ENCODE results near the gene NR6A1. TPM values are rescaled to one million over a fixed set of nuclear protein-coding genes. Genes with fewer than 3 reads are reported as not detected.

NR6A1 gene
- total and polyA plus RNA-seq, 2 experiments from 2014 or later, result 44.2 to 139 TPM

GRCh38 chr9:124758691-124759090 is 12.4 kb downstream of the NR6A1 start:
- H3K4me1 Mint-ChIP-seq, result peaks cover 89% of the 10 kb centered on the region
- H3K9me2 ChIP-seq (ENCODE audit: insufficient read depth), result no peaks in the 10 kb centered on the region
- no peak for DNase-seq (ENCODE audit: low spot score)
- H3K36me3 ChIP-seq (ENCODE audit: insufficient read depth), result no peaks in the 10 kb centered on the region
- H3K27me3 Mint-ChIP-seq (ENCODE audit: insufficient read depth, low read depth, poor library complexity), result peaks cover 6% of the 10 kb centered on the region
- ATAC-seq, result no peak
- no peaks in the 10 kb centered on the region for H3F3A ChIP-seq (replicated peaks; ENCODE audit: low read depth)
- H3K27me3 ChIP-seq (ENCODE audit: insufficient read depth), result no peaks in the 10 kb centered on the region
- peak overlapping the region; percentile 84 for H3K27ac ChIP-seq (ENCODE audit: low read depth)
- TF ChIP-seq ZNF331 (CRISPR knock-in tag; IDR thresholded peaks at IDR 0.05; ENCODE audit: low read depth), result no peak
- no peak for TF ChIP-seq ZNF462 (CRISPR knock-in tag; IDR thresholded peaks at IDR 0.05)
- TF ChIP-seq CREB1 (CRISPR knock-in tag; IDR thresholded peaks at IDR 0.05; ENCODE audit: low read depth), result no peak
- TF ChIP-seq CTCF (conservative IDR thresholded peaks at IDR 0.05; ENCODE audit: low read depth in 2 of 2), result no peak
- TF ChIP-seq ETS1 (IDR thresholded peaks at IDR 0.05), result no peak
- no peak for TF ChIP-seq JUNB (IDR thresholded peaks at IDR 0.05; ENCODE audit: unreplicated experiment)
- TF ChIP-seq STAT1 (IDR thresholded peaks at IDR 0.05; ENCODE audit: unreplicated experiment), result no peak
- TF ChIP-seq POLR2AphosphoS5 (IDR thresholded peaks at IDR 0.05; ENCODE audit: low read depth), result no peak
- TF ChIP-seq EZH2 (IDR thresholded peaks at IDR 0.05; ENCODE audit: low read depth, unreplicated experiment), result no peak
- no peak for TF ChIP-seq NANOG (IDR thresholded peaks at IDR 0.05; ENCODE audit: borderline replicate concordance)
- TF ChIP-seq EZH2phosphoT487 (IDR thresholded peaks at IDR 0.05; ENCODE audit: unreplicated experiment), result no peak
- H3K27ac Mint-ChIP-seq, result peak overlapping the region; percentile 97
- no peak overlapping the region for H2AFZ ChIP-seq
- no peaks in the 10 kb centered on the region for H3K36me3 Mint-ChIP-seq (ENCODE audit: low read depth)
- H3K4me3 ChIP-seq, result peak overlapping the region; percentile 46
- peak overlapping the region; percentile 71 for H3K4me3 Mint-ChIP-seq
- H3K4me2 ChIP-seq, result peak overlapping the region; percentile 72
- no peaks in the 10 kb centered on the region for H4K20me1 ChIP-seq (replicated peaks; ENCODE audit: insufficient read depth)
- peaks cover 60% of the 10 kb centered on the region for H3K79me2 ChIP-seq (replicated peaks; ENCODE audit: insufficient read depth)
- peaks cover 73% of the 10 kb centered on the region for H3K4me1 ChIP-seq (ENCODE audit: insufficient read depth)
- no peaks in the 10 kb centered on the region for H3K9me3 Mint-ChIP-seq
